SK-N-SH (cell line): ENCODE measurements around the gene LRIT3. TPM values are rescaled to one million over a fixed set of nuclear protein-coding genes. Genes with fewer than 3 reads are reported as not detected.

Experiments
- CTCF ChIA-PET: fragments of 300-600, 350-600 bp; formaldehyde crosslinking; extraction: SDS; loops from one replicate; lab custom pipeline; 2021; lab: Yijun Ruan, JAX
- POLR2A ChIA-PET: fragments of 350-600 bp; sonication (Branson Sonifier 250); formaldehyde crosslinking; extraction: SDS; loops from one replicate; lab custom pipeline; 2020; ENCODE audit warnings: antibody characterized with exemption, inconsistent platforms; lab: Yijun Ruan, JAX
- DNase-seq: peaks from one replicate; pipeline ENCODE4 v3.0.0; 2012
- H2AFZ ChIP-seq: fragments of 200-600 bp; sonication (generic); 2 replicates; pipeline ENCODE4 v1.8.1; 2016; ENCODE audit warnings: antibody characterized with exemption, mild to moderate bottlenecking, low read depth
- H3F3A ChIP-seq: fragments of 200-600 bp; sonication (generic); replicated peaks from 2 replicates; pipeline ENCODE3; 2016; ENCODE audit warnings: antibody characterized with exemption, mild to moderate bottlenecking; ENCODE audit not compliant: insufficient read depth
- H3K27ac ChIP-seq, 2 experiments: fragments of 200-500 bp in 1 of 2; fragments of 200-600 bp in 1 of 2; sonication (Bioruptor generic) in 1 of 2; sonication (generic), shearing (Covaris generic) in 1 of 2; 2 replicates each; pipeline versions ENCODE4 v1.5.1 to v1.6.1; 2014 to 2016; ENCODE audit warnings: low read depth in 2 of 2, inconsistent platforms in 1 of 2, low read length in 1 of 2, mild to moderate bottlenecking in 1 of 2, mixed read lengths in 1 of 2
- H3K27me3 ChIP-seq: fragments of 200-600 bp; sonication (generic), shearing (Covaris generic); 2 replicates; pipeline ENCODE4 v1.6.1; 2016; ENCODE audit warnings: mixed run types; ENCODE audit not compliant: insufficient read depth
- H3K36me3 ChIP-seq, 2 experiments: fragments of 200-500 bp in 1 of 2; fragments of 200-600 bp in 1 of 2; sonication (Bioruptor generic) in 1 of 2; sonication (generic) in 1 of 2; replicated peaks in 1 of 2; 2 replicates each; pipeline versions ENCODE3 to v1.5.1; 2014 to 2016; ENCODE audit warnings: low read length in 1 of 2, mild to moderate bottlenecking in 1 of 2; ENCODE audit not compliant: insufficient read depth in 2 of 2, control insufficient read depth in 1 of 2
- H3K4me1 ChIP-seq, 2 experiments: fragments of 200-500 bp in 1 of 2; fragments of 200-600 bp in 1 of 2; sonication (Bioruptor generic) in 1 of 2; sonication (generic), shearing (Covaris generic) in 1 of 2; 2 replicates each; pipeline versions ENCODE4 v1.5.1 to v1.6.1; 2014 to 2016; ENCODE audit warnings: low read depth in 1 of 2, low read length in 1 of 2, mixed run types in 1 of 2; ENCODE audit not compliant: insufficient read depth in 2 of 2, control insufficient read depth in 1 of 2
- H3K4me2 ChIP-seq: fragments of 200-600 bp; sonication (generic), shearing (Covaris generic); 2 replicates; pipeline ENCODE4 v1.6.1; 2017; ENCODE audit warnings: mixed run types
- H3K4me3 ChIP-seq, 2 experiments: fragments of 200-500 bp in 1 of 2; fragments of 200-600 bp in 1 of 2; sonication (Bioruptor generic) in 1 of 2; sonication (generic), shearing (Covaris generic) in 1 of 2; 2 replicates each; pipeline versions ENCODE4 v1.5.1 to v1.8.1; 2014 to 2016; ENCODE audit warnings: low read depth in 2 of 2, inconsistent platforms in 1 of 2, low read length in 1 of 2, mild to moderate bottlenecking in 1 of 2, mixed read lengths in 1 of 2, moderate library complexity in 1 of 2
- H3K79me2 ChIP-seq: fragments of 200-600 bp; sonication (generic); 2 replicates; pipeline ENCODE4 v1.8.1; 2017; ENCODE audit warnings: mild to moderate bottlenecking; ENCODE audit not compliant: insufficient read depth
- H3K9ac ChIP-seq: fragments of 200-600 bp; sonication (generic); 2 replicates; pipeline ENCODE4 v1.6.1; 2017; ENCODE audit warnings: mixed run types
- H3K9me2 ChIP-seq: fragments of 200-600 bp; sonication (generic); 2 replicates; pipeline ENCODE4 v1.6.1; 2017; ENCODE audit warnings: mixed run types
- H3K9me3 ChIP-seq: fragments of 200-600 bp; sonication (generic); 2 replicates; pipeline ENCODE4 v1.6.1; 2017; ENCODE audit warnings: mixed run types, mild to moderate bottlenecking, moderate library complexity
- H4K20me1 ChIP-seq: fragments of 200-600 bp; sonication (generic); 2 replicates; pipeline ENCODE4 v1.6.1; 2017; ENCODE audit warnings: mild to moderate bottlenecking, mixed run types; ENCODE audit not compliant: insufficient read depth
- ELF1 ChIP-seq: IDR thresholded peaks from 2 replicates; pipeline ENCODE4 v1.4.0; 2012
- EP300 ChIP-seq, 2 experiments: IDR thresholded peaks; 2 replicates each; pipeline versions ENCODE4 v1.4.0 to v1.6.1; 2012; ENCODE audit warnings: borderline replicate concordance in 1 of 2, low read depth in 1 of 2, low read length in 1 of 2
- GABPA ChIP-seq: IDR thresholded peaks from 2 replicates; pipeline ENCODE4 v1.4.0; 2012; ENCODE audit warnings: low read depth, mild to moderate bottlenecking
- IRF3 ChIP-seq: fragments of 150-350 bp; IDR thresholded peaks from 2 replicates; pipeline ENCODE4 v1.6.1; 2016; ENCODE audit warnings: mild to moderate bottlenecking, low read depth, low read length
- MAX ChIP-seq: IDR thresholded peaks from 2 replicates; pipeline ENCODE4 v1.4.0; 2012; ENCODE audit warnings: low read depth
- MEF2A ChIP-seq: IDR thresholded peaks from 2 replicates; pipeline ENCODE4 v1.4.0; 2012; ENCODE audit warnings: low read depth, borderline replicate concordance
- MXI1 ChIP-seq: IDR thresholded peaks from 2 replicates; pipeline ENCODE4 v1.6.1; 2012; ENCODE audit warnings: mild to moderate bottlenecking, low read depth, low read length, improper control_type of control experiment
- NFIC ChIP-seq: IDR thresholded peaks from 2 replicates; pipeline ENCODE4 v1.4.0; 2012; ENCODE audit warnings: borderline replicate concordance
- PBX3 ChIP-seq: IDR thresholded peaks from 2 replicates; pipeline ENCODE4; 2012
- POLR2AphosphoS5 ChIP-seq: IDR thresholded peaks from 2 replicates; pipeline ENCODE4 v1.6.1; 2012; ENCODE audit warnings: low read depth, low read length
- RAD21 ChIP-seq: IDR thresholded peaks from 2 replicates; pipeline ENCODE4 v1.6.1; 2012; ENCODE audit warnings: mild to moderate bottlenecking, low read length
- RCOR1 ChIP-seq: fragments of 150-350 bp; IDR thresholded peaks from 2 replicates; pipeline ENCODE4 v1.6.1; 2017; ENCODE audit warnings: antibody characterized with exemption, low read length
- REST ChIP-seq: IDR thresholded peaks from 2 replicates; pipeline ENCODE4 v1.6.1; 2012; ENCODE audit warnings: mild to moderate bottlenecking, low read depth, low read length, moderate library complexity
- RFX5 ChIP-seq: IDR thresholded peaks from 2 replicates; pipeline ENCODE4 v1.6.1; 2012; ENCODE audit warnings: mild to moderate bottlenecking, improper control_type of control experiment, low read length
- TAF1 ChIP-seq: IDR thresholded peaks from 2 replicates; pipeline ENCODE4 v1.6.1; 2012; ENCODE audit warnings: low read depth, mild to moderate bottlenecking, low read length, moderate library complexity, borderline replicate concordance
- TCF12 ChIP-seq: IDR thresholded peaks from 2 replicates; pipeline ENCODE4 v1.4.0; 2012
- TEAD4 ChIP-seq: IDR thresholded peaks from 2 replicates; pipeline ENCODE4 v1.4.0; 2012; ENCODE audit warnings: mild to moderate bottlenecking, borderline replicate concordance; ENCODE audit not compliant: insufficient read depth
- USF1 ChIP-seq: IDR thresholded peaks from 2 replicates; pipeline ENCODE4 v1.4.0; 2012; ENCODE audit warnings: low read depth, borderline replicate concordance
- ZBTB33 ChIP-seq: IDR thresholded peaks from 2 replicates; pipeline ENCODE4 v1.4.0; 2012; ENCODE audit warnings: low read depth, borderline replicate concordance
- WGBS: methylation state at CpG from one replicate; pipeline ENCODE4 v1.1.6; 2017; ENCODE audit warnings: low lambda C conversion rate; 5-methylcytosine and 5-hydroxymethylcytosine counted together
- polyA plus RNA-seq, 3 experiments: library from polyadenylated mRNA; depleted of rRNA; stranded (reverse); fragments of >200 nt; gene quantifications; 2 replicates each; pipeline ENCODE4 v1.2.3, GENCODE V29; 2012

LRIT3 gene
- polyA plus RNA-seq, 1 of the 3 experiments (the other 2 are of a cell fraction), result not detected

GRCh38 chr4:109908731-109909130 lies 60.8 kb downstream of the LRIT3 start:
- ChIA-PET POLR2A (no interaction called here), CTCF (interaction anchor here (0.8 kb wide), 1 partner anchor 7 kb away, joined by 3 read pairs; no protein-coding TSS in a partner anchor)
- Histone ChIP-seq H3K79me2 (no peaks in the 10 kb centered on the region), H3K4me1 (no peaks in the 10 kb centered on the region), H3K4me2 (no peak overlapping the region), H3F3A (no peaks in the 10 kb centered on the region), H3K9ac (no peak overlapping the region), H3K9me2 (no peaks in the 10 kb centered on the region), H4K20me1 (no peaks in the 10 kb centered on the region), H3K27ac (no peak overlapping the region), H3K27me3 (no peaks in the 10 kb centered on the region), H2AFZ (no peak overlapping the region), H3K36me3 (no peaks in the 10 kb centered on the region), H3K9me3 (no peaks in the 10 kb centered on the region), H3K4me3 (no peak overlapping the region)
- TF ChIP-seq MXI1, result no peak
- 10% methylated on average over 1 of the region's 1 CpG for WGBS
- DNase-seq, result no peak

GRCh38 chr4:109910256-109910655 lies 62.3 kb downstream of the LRIT3 start:
- peaks cover 8% of the 10 kb centered on the region; the same call in 1 of the 2 replicates for H3K27me3 ChIP-seq
- H3K27ac ChIP-seq, result no peak overlapping the region
- CTCF ChIA-PET, result no interaction called here
- no peak overlapping the region for H3K9ac ChIP-seq
- WGBS, result 13% methylated on average over 2 of the region's 2 CpGs
- DNase-seq, result no peak
- no peaks in the 10 kb centered on the region for H3K4me1 ChIP-seq
- no peak overlapping the region for H3K4me2 ChIP-seq
- H2AFZ ChIP-seq, result no peak overlapping the region
- H3K4me3 ChIP-seq, result no peak overlapping the region
- POLR2A ChIA-PET, result no interaction called here
- no peaks in the 10 kb centered on the region for H3K36me3 ChIP-seq
- no peaks in the 10 kb centered on the region for H3K79me2 ChIP-seq
- H3K9me2 ChIP-seq, result no peaks in the 10 kb centered on the region
- no peaks in the 10 kb centered on the region for H3F3A ChIP-seq
- no peaks in the 10 kb centered on the region for H4K20me1 ChIP-seq
- H3K9me3 ChIP-seq, result no peaks in the 10 kb centered on the region
- no peak for TF ChIP-seq MEF2A
- TF ChIP-seq REST, result no peak
- no peak for TF ChIP-seq MAX
- TF ChIP-seq EP300 (IDR thresholded peaks at IDR 0.05; ENCODE audit: borderline replicate concordance in 1 of 2, low read depth in 1 of 2, low read length in 1 of 2), result no peak
- TF ChIP-seq ELF1, result no peak
- no peak for TF ChIP-seq RAD21
- no peak for TF ChIP-seq IRF3
- TF ChIP-seq GABPA, result no peak
- no peak for TF ChIP-seq ZBTB33
- TF ChIP-seq PBX3, result no peak
- no peak for TF ChIP-seq RFX5
- TF ChIP-seq RCOR1, result no peak
- TF ChIP-seq NFIC, result no peak
- no peak for TF ChIP-seq USF1
- no peak for TF ChIP-seq TAF1
- no peak for TF ChIP-seq TCF12
- no peak for TF ChIP-seq POLR2AphosphoS5
- TF ChIP-seq TEAD4, result no peak
